GM10248 (cell line): ENCODE results near the gene BCL11A.

ENCODE experiments used
- CTCF ChIA-PET: fragments of 300-600 bp; sonication (Branson Sonifier 250); formaldehyde crosslinking; extraction: SDS; loops from one replicate; lab custom pipeline; 2021; ENCODE audit warnings: antibody characterized with exemption; lab: Yijun Ruan, JAX
- POLR2A ChIA-PET: fragments of 350-650 bp; sonication (Branson Sonifier 250); formaldehyde crosslinking; extraction: SDS; loops from one replicate; lab custom pipeline; 2020; ENCODE audit warnings: antibody characterized with exemption; lab: Yijun Ruan, JAX
- DNase-seq: peaks from one replicate; pipeline ENCODE4 v3.0.0; 2012; ENCODE audit errors: extremely low spot score
- CTCF ChIP-seq: IDR thresholded peaks from 2 replicates; pipeline ENCODE4 v1.5.1; 2012; ENCODE audit warnings: mild to moderate bottlenecking, low read depth; ENCODE audit errors: extremely low read depth, missing control alignments, control extremely low read depth

The BCL11A gene

DNA sequence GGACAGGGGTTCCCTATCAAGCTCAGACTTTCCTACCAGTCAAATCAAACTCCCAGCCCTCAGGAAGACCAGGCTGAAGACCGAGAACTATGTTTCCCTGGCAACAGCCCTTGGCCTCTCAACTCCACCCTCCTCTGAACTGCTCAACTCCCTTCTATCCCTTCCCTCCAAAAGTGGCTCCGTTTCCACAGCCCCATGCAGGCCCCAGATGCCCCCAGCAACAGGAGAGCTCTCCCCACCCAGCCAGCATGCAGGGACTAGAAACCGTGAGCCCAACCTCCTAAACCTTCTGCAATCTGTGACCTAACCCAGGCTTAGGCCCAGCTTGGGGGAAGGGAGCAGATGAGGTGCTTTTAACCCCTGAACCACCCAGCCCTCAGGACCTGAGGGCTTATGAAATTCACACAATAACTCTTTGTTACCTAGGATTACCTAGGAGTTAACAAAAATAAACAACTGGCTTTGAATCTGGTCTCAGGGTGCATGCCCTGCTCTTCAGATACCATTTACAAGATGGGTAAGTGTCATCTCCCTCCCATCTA, 87.2 kb downstream of the BCL11A start:
- DNase-seq = no peak
- POLR2A ChIA-PET = no interaction called here
- no peak for TF ChIP-seq CTCF
- CTCF ChIA-PET = interaction anchor here (3.4 kb wide), 1 partner anchor 27 kb away, joined by 9 read pairs; no protein-coding TSS in a partner anchor

DNA sequence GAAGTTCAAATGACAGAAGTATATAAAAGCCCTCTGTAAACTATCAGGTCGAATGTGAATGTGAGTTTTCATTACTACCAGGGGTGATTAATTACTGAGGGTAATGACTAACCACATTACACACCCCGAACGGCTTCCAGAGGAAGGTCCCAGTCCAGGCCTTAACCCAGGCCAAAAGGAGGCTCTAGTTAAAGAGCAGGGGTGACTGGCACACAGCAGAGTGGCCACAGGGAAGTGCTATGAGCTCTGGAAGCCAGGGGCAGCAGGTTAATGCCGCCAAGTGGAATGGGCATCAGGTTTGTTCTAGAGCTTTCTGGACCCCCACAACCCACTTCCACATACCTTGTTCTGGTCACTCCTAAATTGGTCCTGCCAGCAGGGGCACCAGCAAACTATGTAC, 87.7 kb downstream of the BCL11A start:
- CTCF ChIA-PET = interaction anchor here (0.6 to 3.4 kb wide), 2 partner anchors 10 to 26 kb away, joined by 3 to 9 read pairs; no protein-coding TSS in a partner anchor
- POLR2A ChIA-PET = no interaction called here
- DNase-seq = no peak
- TF ChIP-seq CTCF = no peak

GRCh38 chr2:60463249-60463648, 90.2 kb downstream of the BCL11A start:
- no peak for TF ChIP-seq CTCF
- no peak for DNase-seq
- ChIA-PET CTCF (interaction anchor here (1.1 kb wide), 1 partner anchor 11 kb away, joined by 6 read pairs; no protein-coding TSS in a partner anchor), POLR2A (no interaction called here)

- ChIA-PET POLR2A (no interaction called here), CTCF (interaction anchor here (1.7 to 4.8 kb wide), 2 partner anchors 13 to 21 kb away, joined by 4 to 20 read pairs; no protein-coding TSS in a partner anchor)
- DNase-seq = no peak
- TF ChIP-seq CTCF = no peak
These were observed 91.9 kb downstream of the BCL11A start for GRCh38 chr2:60461421-60462108.

- DNase-seq = no peak
- TF ChIP-seq CTCF = no peak
- ChIA-PET CTCF (interaction anchor here (1.7 to 4.8 kb wide), 3 partner anchors 14 to 21 kb away, joined by 4 to 20 read pairs (median 6); no protein-coding TSS in a partner anchor), POLR2A (no interaction called here)
These were observed 92.7 kb downstream of the BCL11A start for GRCh38 chr2:60460577-60461420.

DNA sequence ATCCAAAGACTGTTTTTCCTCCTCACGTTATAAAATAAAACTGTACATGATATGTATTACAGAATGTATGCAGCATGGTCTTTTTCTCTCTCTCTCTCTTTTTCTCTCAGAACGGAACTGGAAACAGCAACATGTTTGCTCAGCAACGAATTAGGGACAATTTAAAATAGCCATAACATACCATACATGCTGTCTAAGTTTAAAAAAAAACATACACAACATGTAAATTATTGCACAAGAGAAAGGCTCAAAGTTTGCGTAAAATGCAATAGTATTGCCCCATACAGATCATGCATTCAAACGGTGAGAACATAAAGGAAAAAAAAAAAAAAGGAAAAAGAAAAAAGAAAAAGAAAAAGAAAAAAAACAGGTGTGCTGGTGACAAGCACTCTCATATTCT, 93.6 kb downstream of the BCL11A start:
- no peak for DNase-seq
- POLR2A ChIA-PET = no interaction called here
- TF ChIP-seq CTCF = no peak
- CTCF ChIA-PET = interaction anchor here (1.0 to 4.8 kb wide), 5 partner anchors 12 to 90 kb away, joined by 3 to 20 read pairs (median 4); no protein-coding TSS in a partner anchor
